Hepatocyte (in vitro differentiated cells): ENCODE results near the gene CAV1. TPM values are rescaled to one million over a fixed set of nuclear protein-coding genes. Genes with fewer than 3 reads are reported as not detected.

Experiments
- DNase-seq: peaks from one replicate; pipeline ENCODE4 v3.0.0-alpha.2; 2016; ENCODE audit warnings: low spot score
- H2AFZ ChIP-seq: fragments of 200-600 bp; sonication (generic); 2 replicates; pipeline ENCODE4 v1.6.0; 2016; ENCODE audit warnings: antibody characterized with exemption, mild to moderate bottlenecking
- H3K27ac ChIP-seq: fragments of 200-600 bp; sonication (generic); 2 replicates; pipeline ENCODE4 v1.5.1; 2016; ENCODE audit warnings: mild to moderate bottlenecking
- H3K27me3 ChIP-seq: fragments of 200-600 bp; sonication (generic); 2 replicates; pipeline ENCODE4 v1.6.1; 2016
- H3K36me3 ChIP-seq: fragments of 200-600 bp; sonication (generic); replicated peaks from 2 replicates; pipeline ENCODE4 v1.5.1; 2016; ENCODE audit warnings: low read depth; ENCODE audit not compliant: insufficient read depth
- H3K4me1 ChIP-seq: fragments of 200-600 bp; sonication (generic); 2 replicates; pipeline ENCODE4 v1.5.1; 2016; ENCODE audit warnings: mild to moderate bottlenecking, moderate library complexity; ENCODE audit not compliant: insufficient read depth
- H3K4me2 ChIP-seq: fragments of 200-600 bp; sonication (generic); 2 replicates; pipeline ENCODE4 v1.6.0; 2016
- H3K4me3 ChIP-seq: fragments of 200-600 bp; sonication (generic); 2 replicates; pipeline ENCODE4 v1.5.1; 2016; ENCODE audit warnings: mild to moderate bottlenecking
- H3K79me2 ChIP-seq: fragments of 200-600 bp; sonication (generic); 2 replicates; pipeline ENCODE4 v1.6.0; 2017; ENCODE audit warnings: mild to moderate bottlenecking
- H3K9me2 ChIP-seq: fragments of 200-600 bp; sonication (generic); replicated peaks from 2 replicates; pipeline ENCODE4 v1.6.0; 2017; ENCODE audit warnings: mild to moderate bottlenecking; ENCODE audit not compliant: insufficient read depth
- H3K9me3 ChIP-seq: fragments of 200-600 bp; sonication (generic); 2 replicates; pipeline ENCODE4 v1.5.1; 2016; ENCODE audit warnings: low read depth, mild to moderate bottlenecking
- H4K20me1 ChIP-seq: fragments of 200-600 bp; sonication (generic); 2 replicates; pipeline ENCODE4 v1.6.0; 2016; ENCODE audit warnings: mild to moderate bottlenecking; ENCODE audit not compliant: insufficient read depth, poor library complexity, severe bottlenecking
- EZH2 ChIP-seq: fragments of 200-600 bp; sonication (generic); IDR thresholded peaks from 2 replicates; pipeline ENCODE4 v1.6.1; 2016; ENCODE audit warnings: antibody characterized with exemption, mild to moderate bottlenecking, borderline replicate concordance
- EZH2phosphoT487 ChIP-seq: fragments of 200-600 bp; sonication (generic); IDR thresholded peaks from one replicate; pipeline ENCODE4 v1.6.1; 2018; ENCODE audit warnings: antibody characterized with exemption, mild to moderate bottlenecking, low read depth, moderate library complexity; ENCODE audit not compliant: unreplicated experiment, severe bottlenecking
- WGBS: methylation state at CpG from one replicate; pipeline ENCODE4 v1.1.6; 2016; ENCODE audit warnings: low lambda C conversion rate; ENCODE audit errors: missing lambda C conversion rate; 5-methylcytosine and 5-hydroxymethylcytosine counted together
- polyA plus RNA-seq: library from polyadenylated mRNA; unstranded; fragments of >200 nt; fragmentation: Nextera tagmentation; extraction: Ambion mirVana; gene quantifications from 2 replicates; pipeline ENCODE4 v1.2.1, GENCODE V29; 2016
- total RNA-seq: library from RNA; depleted of rRNA; stranded (reverse); fragments of >200 nt; gene quantifications from 2 replicates; pipeline ENCODE4 v1.2.3, GENCODE V29; 2014
- TF ChIP-seq, protein P1 (sequence below): fragments of 200-600 bp; sonication (generic); IDR thresholded peaks from 2 replicates; pipeline ENCODE4 v1.5.1; 2016; ENCODE audit warnings: antibody characterized with exemption, mild to moderate bottlenecking; ENCODE audit not compliant: poor library complexity

CAV1 gene
- total and polyA plus RNA-seq, 2 experiments from 2014 or later = 36.0 to 43.3 TPM

DNA sequence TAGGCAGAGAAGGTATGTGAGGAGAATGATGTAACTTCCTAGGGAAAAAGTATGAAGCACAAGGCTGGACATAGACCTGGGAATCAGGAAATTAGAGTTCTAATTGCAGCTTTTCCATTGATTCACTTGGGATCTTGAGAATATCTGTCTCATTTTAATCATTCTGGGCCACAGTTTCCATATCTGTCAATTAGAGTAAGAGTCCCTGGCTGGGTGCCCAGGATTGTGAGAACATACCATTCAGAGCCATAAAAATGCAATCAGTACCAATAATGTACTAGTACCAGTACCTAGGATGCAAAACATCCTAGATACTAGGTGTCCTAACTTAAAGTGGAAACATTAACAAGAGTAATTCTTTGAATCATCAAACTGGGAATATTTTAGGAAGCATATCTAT is 29.6 kb downstream of the CAV1 start:
- no peak overlapping the region for H2AFZ ChIP-seq
- no peaks in the 10 kb centered on the region for H3K9me2 ChIP-seq
- no peak overlapping the region for H3K4me2 ChIP-seq
- no peaks in the 10 kb centered on the region for H3K9me3 ChIP-seq
- no peaks in the 10 kb centered on the region for H4K20me1 ChIP-seq
- TF ChIP-seq EZH2 (no peak), EZH2phosphoT487 (no peak)
- TF ChIP-seq, protein P1, sequence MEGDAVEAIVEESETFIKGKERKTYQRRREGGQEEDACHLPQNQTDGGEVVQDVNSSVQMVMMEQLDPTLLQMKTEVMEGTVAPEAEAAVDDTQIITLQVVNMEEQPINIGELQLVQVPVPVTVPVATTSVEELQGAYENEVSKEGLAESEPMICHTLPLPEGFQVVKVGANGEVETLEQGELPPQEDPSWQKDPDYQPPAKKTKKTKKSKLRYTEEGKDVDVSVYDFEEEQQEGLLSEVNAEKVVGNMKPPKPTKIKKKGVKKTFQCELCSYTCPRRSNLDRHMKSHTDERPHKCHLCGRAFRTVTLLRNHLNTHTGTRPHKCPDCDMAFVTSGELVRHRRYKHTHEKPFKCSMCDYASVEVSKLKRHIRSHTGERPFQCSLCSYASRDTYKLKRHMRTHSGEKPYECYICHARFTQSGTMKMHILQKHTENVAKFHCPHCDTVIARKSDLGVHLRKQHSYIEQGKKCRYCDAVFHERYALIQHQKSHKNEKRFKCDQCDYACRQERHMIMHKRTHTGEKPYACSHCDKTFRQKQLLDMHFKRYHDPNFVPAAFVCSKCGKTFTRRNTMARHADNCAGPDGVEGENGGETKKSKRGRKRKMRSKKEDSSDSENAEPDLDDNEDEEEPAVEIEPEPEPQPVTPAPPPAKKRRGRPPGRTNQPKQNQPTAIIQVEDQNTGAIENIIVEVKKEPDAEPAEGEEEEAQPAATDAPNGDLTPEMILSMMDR = no peak
- no peak overlapping the region for H3K4me3 ChIP-seq
- no peaks in the 10 kb centered on the region for H3K27me3 ChIP-seq
- H3K79me2 ChIP-seq = no peaks in the 10 kb centered on the region
- no peak overlapping the region for H3K27ac ChIP-seq
- no peak for DNase-seq
- no peaks in the 10 kb centered on the region for H3K4me1 ChIP-seq
- no peaks in the 10 kb centered on the region for H3K36me3 ChIP-seq

DNA sequence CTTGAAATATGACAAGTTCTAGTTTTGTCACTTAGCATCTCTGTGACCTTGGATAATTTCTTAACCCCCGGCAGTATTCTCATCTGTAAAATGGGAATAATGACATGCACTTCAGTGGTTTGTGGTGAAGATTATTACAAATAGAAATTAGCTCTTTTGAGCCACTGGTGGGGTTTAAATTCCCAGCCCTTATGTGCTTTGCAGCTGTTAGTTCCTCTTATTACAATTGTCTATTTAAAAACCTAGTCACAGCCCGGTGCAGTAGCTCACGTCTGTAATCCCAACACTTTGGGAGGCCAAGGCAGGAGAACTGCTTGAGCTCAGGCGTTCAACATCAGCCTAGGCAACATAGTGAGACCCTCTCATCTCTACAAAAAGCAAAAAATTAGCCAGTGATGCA is 30.1 kb downstream of the CAV1 start:
- H3K4me2 ChIP-seq = no peak overlapping the region
- no peaks in the 10 kb centered on the region for H3K9me3 ChIP-seq
- no peak overlapping the region for H3K4me3 ChIP-seq
- no peak for DNase-seq
- no peaks in the 10 kb centered on the region for H3K36me3 ChIP-seq
- H3K9me2 ChIP-seq = no peaks in the 10 kb centered on the region
- H3K4me1 ChIP-seq = no peaks in the 10 kb centered on the region
- 94% methylated on average over 4 of the region's 4 CpGs for WGBS
- TF ChIP-seq EZH2 = no peak
- TF ChIP-seq, protein P1 = no peak
- TF ChIP-seq EZH2phosphoT487 = no peak
- no peak overlapping the region for H3K27ac ChIP-seq
- H2AFZ ChIP-seq = no peak overlapping the region
- no peaks in the 10 kb centered on the region for H4K20me1 ChIP-seq
- no peaks in the 10 kb centered on the region for H3K79me2 ChIP-seq
- H3K27me3 ChIP-seq = no peaks in the 10 kb centered on the region

DNA sequence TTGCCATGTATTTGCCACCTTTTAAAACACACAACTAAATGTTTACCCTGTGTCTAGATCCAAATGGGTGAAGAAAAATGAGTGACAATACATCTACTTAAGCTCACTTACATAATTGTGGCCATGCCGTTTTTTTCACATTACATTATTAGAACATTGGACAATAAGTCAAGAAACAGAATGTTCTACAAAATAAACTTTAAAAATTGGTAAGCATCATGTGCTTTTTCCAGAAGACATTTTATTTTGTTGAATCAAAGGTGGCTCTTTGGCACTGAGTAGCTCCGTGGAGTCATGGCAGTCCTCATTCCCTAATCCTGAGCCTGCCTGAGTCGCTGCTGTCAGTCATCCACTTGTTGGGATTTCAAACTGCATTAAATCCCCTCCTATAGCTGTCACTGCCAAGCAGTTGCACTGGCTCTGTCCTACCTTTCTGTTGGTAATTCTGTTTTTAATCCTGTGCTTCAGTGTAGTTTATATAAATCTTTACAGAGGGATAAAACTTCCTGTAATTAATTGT is 32.3 kb downstream of the CAV1 start:
- Histone ChIP-seq H3K27me3 (no peaks in the 10 kb centered on the region), H2AFZ (no peak overlapping the region), H4K20me1 (no peaks in the 10 kb centered on the region), H3K79me2 (no peaks in the 10 kb centered on the region), H3K4me3 (no peak overlapping the region), H3K4me2 (no peak overlapping the region), H3K9me2 (no peaks in the 10 kb centered on the region), H3K36me3 (no peaks in the 10 kb centered on the region), H3K27ac (no peak overlapping the region), H3K4me1 (no peaks in the 10 kb centered on the region), H3K9me3 (no peaks in the 10 kb centered on the region)
- DNase-seq = no peak
- 87% methylated on average over 3 of the region's 3 CpGs for WGBS
- no peak for TF ChIP-seq EZH2phosphoT487
- TF ChIP-seq EZH2 = no peak
- TF ChIP-seq, protein P1 = no peak

DNA sequence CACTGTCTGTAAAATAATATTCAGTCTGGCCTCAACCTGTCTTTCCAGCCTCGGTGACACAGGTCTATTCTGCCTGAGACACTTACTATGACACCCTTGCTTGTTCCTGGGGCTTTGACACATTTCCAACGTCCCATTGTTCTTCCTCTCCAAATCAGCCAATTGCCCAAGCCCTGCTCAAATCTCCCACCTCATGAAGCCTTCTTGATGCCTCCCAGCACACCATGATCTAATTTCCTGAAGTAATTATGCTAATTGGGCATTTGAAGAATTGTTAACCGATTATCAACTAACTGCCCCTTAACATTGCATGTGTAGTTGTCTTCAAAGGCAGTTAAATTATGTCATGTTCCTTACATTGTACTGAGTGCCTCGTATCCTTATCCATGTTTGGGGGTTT is 33.1 kb downstream of the CAV1 start:
- H3K4me3 ChIP-seq = no peak overlapping the region
- H4K20me1 ChIP-seq = no peaks in the 10 kb centered on the region
- H3K79me2 ChIP-seq = no peaks in the 10 kb centered on the region
- H3K9me3 ChIP-seq = no peaks in the 10 kb centered on the region
- H3K4me2 ChIP-seq = no peak overlapping the region
- H3K9me2 ChIP-seq = no peaks in the 10 kb centered on the region
- DNase-seq = no peak
- no peak overlapping the region for H3K27ac ChIP-seq
- H3K27me3 ChIP-seq = no peaks in the 10 kb centered on the region
- WGBS = 80% methylated on average over 4 of the region's 4 CpGs
- no peak overlapping the region for H2AFZ ChIP-seq
- TF ChIP-seq EZH2 (no peak), EZH2phosphoT487 (no peak)
- TF ChIP-seq, protein P1 = no peak
- no peaks in the 10 kb centered on the region for H3K4me1 ChIP-seq
- H3K36me3 ChIP-seq = no peaks in the 10 kb centered on the region
